DOHH2 (cell line): ENCODE measurements around the gene CCNL2.

Experiments used
- H3F3A ChIP-seq: fragments of 200-600 bp; sonication (generic), shearing (Covaris generic); 2 replicates; pipeline ENCODE4 v1.6.0; 2016; ENCODE audit warnings: antibody characterized with exemption, mild to moderate bottlenecking; ENCODE audit not compliant: control insufficient read depth, insufficient read depth
- H3K27ac ChIP-seq: fragments of 200-600 bp; sonication (generic); 2 replicates; pipeline ENCODE4 v1.5.1; 2014; ENCODE audit warnings: low read depth, mild to moderate bottlenecking, low read length, moderate library complexity
- H3K27me3 ChIP-seq: fragments of 200-600 bp; sonication (generic); 2 replicates; pipeline ENCODE4 v1.6.1; 2014; ENCODE audit warnings: mild to moderate bottlenecking, low read length, mixed read lengths; ENCODE audit not compliant: control insufficient read depth
- H3K36me3 ChIP-seq: fragments of 200-600 bp; sonication (generic); 2 replicates; pipeline ENCODE4 v1.6.1; 2014; ENCODE audit warnings: mild to moderate bottlenecking, low read length, moderate library complexity, mixed read lengths; ENCODE audit not compliant: control insufficient read depth
- H3K4me1 ChIP-seq: fragments of 200-600 bp; sonication (generic); 2 replicates; pipeline ENCODE4 v1.6.1; 2014; ENCODE audit warnings: mild to moderate bottlenecking, low read length, mixed read lengths; ENCODE audit not compliant: control insufficient read depth
- H3K4me2 ChIP-seq: fragments of 200-600 bp; sonication (generic); 2 replicates; pipeline ENCODE4 v1.6.0; 2014; ENCODE audit warnings: mild to moderate bottlenecking, low read length, moderate library complexity
- H3K4me3 ChIP-seq: fragments of 200-600 bp; sonication (generic); 2 replicates; pipeline ENCODE4 v1.5.1; 2014; ENCODE audit warnings: mild to moderate bottlenecking, low read length, mixed read lengths
- H3K79me2 ChIP-seq: fragments of 200-600 bp; sonication (generic); 2 replicates; pipeline ENCODE4 v1.6.1; 2014; ENCODE audit warnings: mild to moderate bottlenecking, low read length, mixed read lengths; ENCODE audit not compliant: control insufficient read depth
- H3K9me2 ChIP-seq: fragments of 200-600 bp; sonication (generic); replicated peaks from 2 replicates; pipeline ENCODE4 v1.6.1; 2014; ENCODE audit warnings: mild to moderate bottlenecking, low read length, mixed read lengths; ENCODE audit not compliant: control insufficient read depth
- H3K9me3 ChIP-seq: fragments of 200-600 bp; sonication (generic); 2 replicates; pipeline ENCODE4 v1.6.1; 2014; ENCODE audit warnings: antibody characterized with exemption, low read length, mixed read lengths; ENCODE audit not compliant: control insufficient read depth, insufficient read depth
- H4K20me1 ChIP-seq: fragments of 200-600 bp; sonication (generic); 2 replicates; pipeline ENCODE4 v1.6.0; 2014; ENCODE audit warnings: low read depth, mild to moderate bottlenecking, antibody characterized with exemption, low read length, moderate library complexity; ENCODE audit not compliant: control insufficient read depth, insufficient read depth
- EZH2phosphoT487 ChIP-seq: fragments of 200-600 bp; sonication (generic); IDR thresholded peaks from 2 replicates; pipeline ENCODE4 v1.6.1; 2017; ENCODE audit warnings: borderline replicate concordance, mild to moderate bottlenecking, antibody characterized with exemption, low read length, moderate library complexity, mixed read lengths
- TF ChIP-seq, protein P1 (sequence below): fragments of 200-600 bp; sonication (generic); IDR thresholded peaks from one replicate; pipeline ENCODE4 v1.5.1; 2014; ENCODE audit warnings: antibody characterized with exemption, mild to moderate bottlenecking, low read depth, low read length; ENCODE audit not compliant: poor library complexity, severe bottlenecking

Gene CCNL2

DNA sequence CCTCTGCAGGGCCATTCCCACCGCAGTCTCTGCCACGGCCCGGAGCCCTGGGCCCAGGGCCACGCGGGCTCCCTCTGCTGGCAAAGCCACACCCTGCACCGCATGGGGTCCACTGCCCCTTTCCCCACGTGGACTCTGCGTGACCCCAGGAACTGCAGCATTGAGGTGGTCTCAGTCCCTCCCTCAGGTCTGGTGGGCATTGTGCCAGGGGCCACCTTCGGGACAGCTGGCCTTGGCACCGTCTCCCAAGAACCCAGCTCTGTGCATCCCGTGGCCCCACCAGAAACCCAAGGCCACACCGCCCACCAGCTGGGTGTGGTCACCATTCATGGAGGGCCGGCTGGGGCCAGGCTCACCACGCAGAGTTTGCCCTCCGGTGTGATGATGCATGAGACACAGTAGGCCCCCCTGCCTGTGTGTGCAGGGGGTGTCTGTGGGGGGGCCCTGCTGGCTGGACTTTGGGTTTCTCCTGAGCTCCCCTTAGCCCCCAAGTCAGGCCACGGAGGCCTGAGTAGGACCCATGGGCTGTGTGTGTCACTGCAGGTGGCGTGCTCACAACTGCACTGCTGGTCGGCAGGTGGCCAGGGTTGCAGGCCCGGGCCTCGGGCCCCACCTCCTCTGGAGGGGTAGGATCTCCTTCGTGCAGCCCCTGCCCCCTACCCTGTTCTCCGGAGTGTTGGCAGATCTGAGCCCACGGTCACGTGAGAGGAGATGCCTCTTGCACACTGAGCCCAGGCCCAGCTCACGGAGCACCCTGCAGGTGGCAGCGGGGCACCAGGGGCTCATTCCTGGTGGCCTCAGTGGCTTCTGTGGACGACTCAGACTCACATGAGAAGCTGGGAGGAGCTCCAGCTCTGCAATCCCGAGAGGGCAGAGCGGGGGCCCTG, 42.1 kb upstream of the CCNL2 start:
- H3K9me3 ChIP-seq, result no peaks in the 10 kb centered on the region
- no peak for TF ChIP-seq EZH2phosphoT487
- TF ChIP-seq, protein P1, sequence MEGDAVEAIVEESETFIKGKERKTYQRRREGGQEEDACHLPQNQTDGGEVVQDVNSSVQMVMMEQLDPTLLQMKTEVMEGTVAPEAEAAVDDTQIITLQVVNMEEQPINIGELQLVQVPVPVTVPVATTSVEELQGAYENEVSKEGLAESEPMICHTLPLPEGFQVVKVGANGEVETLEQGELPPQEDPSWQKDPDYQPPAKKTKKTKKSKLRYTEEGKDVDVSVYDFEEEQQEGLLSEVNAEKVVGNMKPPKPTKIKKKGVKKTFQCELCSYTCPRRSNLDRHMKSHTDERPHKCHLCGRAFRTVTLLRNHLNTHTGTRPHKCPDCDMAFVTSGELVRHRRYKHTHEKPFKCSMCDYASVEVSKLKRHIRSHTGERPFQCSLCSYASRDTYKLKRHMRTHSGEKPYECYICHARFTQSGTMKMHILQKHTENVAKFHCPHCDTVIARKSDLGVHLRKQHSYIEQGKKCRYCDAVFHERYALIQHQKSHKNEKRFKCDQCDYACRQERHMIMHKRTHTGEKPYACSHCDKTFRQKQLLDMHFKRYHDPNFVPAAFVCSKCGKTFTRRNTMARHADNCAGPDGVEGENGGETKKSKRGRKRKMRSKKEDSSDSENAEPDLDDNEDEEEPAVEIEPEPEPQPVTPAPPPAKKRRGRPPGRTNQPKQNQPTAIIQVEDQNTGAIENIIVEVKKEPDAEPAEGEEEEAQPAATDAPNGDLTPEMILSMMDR, result peak; percentile 91
- no peaks in the 10 kb centered on the region for H3K36me3 ChIP-seq
- H3K27me3 ChIP-seq, result no peaks in the 10 kb centered on the region
- no peak overlapping the region for H3K4me3 ChIP-seq
- H3F3A ChIP-seq, result no peaks in the 10 kb centered on the region
- H4K20me1 ChIP-seq, result no peaks in the 10 kb centered on the region
- H3K4me2 ChIP-seq, result no peak overlapping the region
- no peak overlapping the region for H3K27ac ChIP-seq
- no peaks in the 10 kb centered on the region for H3K4me1 ChIP-seq
- H3K9me2 ChIP-seq, result no peaks in the 10 kb centered on the region
- no peaks in the 10 kb centered on the region for H3K79me2 ChIP-seq

DNA sequence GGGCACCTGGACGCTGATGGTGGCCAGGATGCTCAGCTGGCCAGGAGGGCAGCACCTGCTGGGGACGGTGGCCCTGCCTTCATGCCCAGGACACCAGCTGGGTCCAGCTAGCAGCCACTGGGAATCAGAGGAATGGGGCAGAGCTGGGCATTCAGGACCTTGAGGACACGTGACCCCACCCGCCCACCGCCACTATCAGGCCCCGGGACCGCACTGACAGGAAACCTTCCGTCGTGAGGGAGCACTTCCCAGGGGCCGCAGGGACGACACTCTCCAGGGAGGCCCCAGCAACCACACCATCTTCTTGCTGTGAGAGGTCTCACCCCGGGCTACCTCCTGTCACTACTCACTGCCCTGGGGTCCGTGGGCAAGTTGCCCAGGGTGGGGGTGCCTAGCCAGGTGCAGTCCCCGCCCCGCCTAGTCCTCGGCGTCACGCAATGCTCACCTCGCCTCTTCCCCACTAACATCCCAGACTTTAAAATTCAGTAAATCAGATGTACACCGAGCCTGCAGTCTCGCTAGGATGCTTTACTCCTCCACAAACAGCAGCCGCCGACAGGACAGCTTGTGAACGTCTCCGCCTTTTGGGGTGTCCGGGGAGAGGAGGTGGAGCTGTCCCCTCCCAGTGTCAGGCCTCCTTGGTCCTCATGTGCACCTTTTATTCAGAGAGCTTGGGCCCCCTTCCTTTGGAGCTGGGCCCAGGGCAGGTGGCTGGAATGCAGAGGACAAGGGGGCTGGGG, 41.3 kb upstream of the CCNL2 start:
- Histone ChIP-seq H3K9me2 (no peaks in the 10 kb centered on the region), H3F3A (no peaks in the 10 kb centered on the region), H3K4me3 (no peak overlapping the region), H3K9me3 (no peaks in the 10 kb centered on the region), H3K4me1 (no peaks in the 10 kb centered on the region), H4K20me1 (no peaks in the 10 kb centered on the region), H3K27me3 (no peaks in the 10 kb centered on the region), H3K27ac (no peak overlapping the region), H3K79me2 (no peaks in the 10 kb centered on the region), H3K36me3 (no peaks in the 10 kb centered on the region), H3K4me2 (no peak overlapping the region)
- TF ChIP-seq, protein P1, result no peak
- TF ChIP-seq EZH2phosphoT487, result no peak

DNA sequence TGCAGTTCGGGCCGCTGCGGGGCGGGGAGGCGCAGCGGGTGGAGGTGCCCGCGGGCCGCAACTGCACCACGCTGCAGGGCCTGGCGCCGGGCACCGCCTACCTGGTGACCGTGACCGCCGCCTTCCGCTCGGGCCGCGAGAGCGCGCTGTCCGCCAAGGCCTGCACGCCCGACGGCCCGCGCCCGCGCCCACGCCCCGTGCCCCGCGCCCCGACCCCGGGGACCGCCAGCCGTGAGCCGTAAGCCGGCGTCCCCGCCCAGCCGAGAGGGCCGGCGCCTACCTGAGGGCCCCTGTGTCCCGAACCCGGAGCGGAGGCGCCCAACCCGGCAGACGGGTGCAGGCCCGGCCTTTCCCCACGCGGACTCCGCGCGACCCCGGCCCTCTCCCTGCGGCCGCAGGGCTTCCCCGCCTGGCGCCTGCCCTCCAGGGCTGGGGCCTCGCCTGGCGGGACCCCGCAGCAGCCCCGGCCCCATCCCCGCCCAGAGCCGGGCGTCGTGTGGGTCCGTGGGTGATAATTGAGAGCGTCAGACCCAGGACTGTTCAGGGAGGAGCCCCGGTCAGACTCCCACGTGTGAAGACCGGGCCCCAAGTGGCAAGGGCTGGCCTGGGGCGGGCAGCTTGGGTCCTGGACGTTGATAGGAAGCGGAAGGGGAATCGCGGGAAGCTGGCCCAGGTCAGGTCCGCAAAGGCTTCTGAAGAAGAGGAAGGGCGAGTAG, 40.6 kb upstream of the CCNL2 start:
- no peaks in the 10 kb centered on the region for H3K79me2 ChIP-seq
- no peaks in the 10 kb centered on the region for H3K9me2 ChIP-seq
- no peaks in the 10 kb centered on the region for H4K20me1 ChIP-seq
- H3K36me3 ChIP-seq, result no peaks in the 10 kb centered on the region
- H3K4me2 ChIP-seq, result no peak overlapping the region
- no peak overlapping the region for H3K4me3 ChIP-seq
- no peaks in the 10 kb centered on the region for H3F3A ChIP-seq
- H3K27me3 ChIP-seq, result peaks cover 7% of the 10 kb centered on the region
- no peak for TF ChIP-seq EZH2phosphoT487
- TF ChIP-seq, protein P1, result no peak
- H3K4me1 ChIP-seq, result no peaks in the 10 kb centered on the region
- H3K9me3 ChIP-seq, result no peaks in the 10 kb centered on the region
- H3K27ac ChIP-seq, result no peak overlapping the region
